HepG2 (cell line): ENCODE data around the gene ATG9A. TPM values are rescaled to one million over a fixed set of nuclear protein-coding genes. Genes with fewer than 3 reads are reported as not detected.

Experiments
- ELF4 ChIP-seq: sonication (generic); formaldehyde crosslinking; IDR thresholded peaks from 2 replicates; pipeline ENCODE4 v1.5.0; 2020; ENCODE audit warnings: missing genetic modification reagents, mild to moderate bottlenecking, moderate library complexity, borderline replicate concordance
- FOSL2 ChIP-seq: sonication (generic); formaldehyde crosslinking; IDR thresholded peaks from 2 replicates; pipeline ENCODE4 v1.4.0; 2020; ENCODE audit warnings: missing genetic modification reagents
- GATAD2A ChIP-seq: IDR thresholded peaks from 2 replicates; pipeline ENCODE4 v1.6.1; 2016
- KDM4B ChIP-seq: sonication (generic); formaldehyde crosslinking; IDR thresholded peaks from 2 replicates; pipeline ENCODE4 v1.4.0; 2020; ENCODE audit warnings: missing genetic modification reagents
- MEF2D ChIP-seq: sonication (generic); formaldehyde crosslinking; IDR thresholded peaks from 2 replicates; pipeline ENCODE4 v1.5.1; 2020; ENCODE audit warnings: mild to moderate bottlenecking, missing genetic modification reagents
- POGZ ChIP-seq: sonication (generic); formaldehyde crosslinking; IDR thresholded peaks from 2 replicates; pipeline ENCODE4 v1.4.0; 2020; ENCODE audit warnings: mild to moderate bottlenecking, missing genetic modification reagents
- PRPF4 ChIP-seq: fragments of 200-400 bp; formaldehyde crosslinking; IDR thresholded peaks from 2 replicates; pipeline ENCODE4 v1.6.1; 2016; ENCODE audit warnings: low read length, low read depth; ENCODE audit not compliant: poor library complexity, severe bottlenecking
- REST ChIP-seq, 2 experiments: IDR thresholded peaks; 2 replicates each; pipeline ENCODE4 v1.6.1; 2011 to 2012; ENCODE audit warnings: low read length in 2 of 2, borderline replicate concordance in 1 of 2, low read depth in 1 of 2, mild to moderate bottlenecking in 1 of 2, moderate library complexity in 1 of 2
- TERF1 ChIP-seq: sonication (generic); formaldehyde crosslinking; IDR thresholded peaks from 2 replicates; pipeline ENCODE4 v1.8.0; 2022; ENCODE audit warnings: mild to moderate bottlenecking, missing genetic modification reagents, moderate library complexity
- THYN1 ChIP-seq: sonication (generic); formaldehyde crosslinking; IDR thresholded peaks from 2 replicates; pipeline ENCODE4 v1.8.1; 2023; ENCODE audit warnings: low read depth, mild to moderate bottlenecking, moderate library complexity, missing genetic modification reagents, borderline replicate concordance
- ZBED4 ChIP-seq: sonication (generic); formaldehyde crosslinking; IDR thresholded peaks from 2 replicates; pipeline ENCODE4 v1.4.0; 2020; ENCODE audit warnings: missing genetic modification reagents, borderline replicate concordance
- ZFP91 ChIP-seq: sonication (generic); formaldehyde crosslinking; IDR thresholded peaks from 2 replicates; pipeline ENCODE4 v1.9.0; 2022; ENCODE audit warnings: missing genetic modification reagents, mild to moderate bottlenecking, borderline replicate concordance
- ZIK1 ChIP-seq: sonication (generic); formaldehyde crosslinking; IDR thresholded peaks from 2 replicates; pipeline ENCODE4 v1.5.0; 2020; ENCODE audit warnings: mild to moderate bottlenecking, low read depth, missing genetic modification reagents, borderline replicate concordance
- ZNF414 ChIP-seq: sonication (generic); formaldehyde crosslinking; IDR thresholded peaks from 2 replicates; pipeline ENCODE4 v1.5.0; 2020; ENCODE audit warnings: missing genetic modification reagents
- ZNF431 ChIP-seq: sonication (generic); formaldehyde crosslinking; IDR thresholded peaks from 2 replicates; pipeline ENCODE4 v1.9.0; 2022; ENCODE audit warnings: missing genetic modification reagents, low read depth, mild to moderate bottlenecking, borderline replicate concordance
- ZNF607 ChIP-seq: sonication (generic); formaldehyde crosslinking; IDR thresholded peaks from 2 replicates; pipeline ENCODE4 v1.5.1; 2020; ENCODE audit warnings: missing genetic modification reagents, mild to moderate bottlenecking, borderline replicate concordance
- polyA plus RNA-seq, 8 experiments: library from polyadenylated mRNA; depleted of rRNA in 3 of 8; stranded (reverse) in 7 of 8; unstranded in 1 of 8; fragments of >200 nt; fragmentation: Illumina TruSeq in 4 of 8; extraction: Trizol in 4 of 8; gene quantifications; 2 replicates each; pipeline versions ENCODE4 v1.2.1 to v1.2.3, GENCODE V29; 2011 to 2016; ENCODE audit warnings: low read depth in 4 of 8, missing spikeins in 1 of 8, mixed read lengths in 1 of 8; ENCODE audit not compliant: insufficient read depth in 1 of 8
- total RNA-seq, 5 experiments: library from RNA; depleted of rRNA; stranded (reverse); fragments of >200 nt; fragmentation: Illumina TruSeq; extraction: Trizol; gene quantifications; 2 replicates each; pipeline ENCODE4 v1.2.3, GENCODE V29; 2016; ENCODE audit warnings: low read depth in 1 of 5

The ATG9A gene
- total and polyA plus RNA-seq, 2 of the 13 experiments (the other 11 are each of a cell fraction or from before 2014, with no cell fraction given), result 35.0 to 131 TPM

GRCh38 chr2:219253753-219254589, 24.5 kb upstream of the ATG9A start, which contains the start of gene TUBA4A (continued):
- no peak for TF ChIP-seq TERF1 (CRISPR knock-in tag)
- no peak for TF ChIP-seq KDM4B (CRISPR knock-in tag)
- TF ChIP-seq ZIK1, result peak; percentile 84; the same call in 1 of the 2 replicates
- TF ChIP-seq POGZ (CRISPR knock-in tag), result 0 out of 2 replicates have a peak, but pooled peaks have one; percentile 10
- TF ChIP-seq ZBED4 (CRISPR knock-in tag), result peak; percentile 12; the same call in 1 of the 2 replicates
- TF ChIP-seq MEF2D (CRISPR knock-in tag), result 0 out of 2 replicates have a peak, but pooled peaks have one; percentile 30
- TF ChIP-seq THYN1 (CRISPR knock-in tag), result no peak
- TF ChIP-seq ZFP91 (CRISPR knock-in tag), result peak; percentile 64; the same call in 1 of the 2 replicates
- peak in 1 of 2 experiments; percentile 21; a peak in 1 of 4 replicates for TF ChIP-seq REST (IDR thresholded peaks at IDR 0.05; ENCODE audit: borderline replicate concordance in 1 of 2, low read depth in 1 of 2, low read length in 2 of 2)
- TF ChIP-seq FOSL2 (CRISPR knock-in tag), result peak; percentile 24
- TF ChIP-seq ZNF431, result no peak
- TF ChIP-seq ZNF414 (CRISPR knock-in tag), result peak; percentile 53; the same call in 1 of the 2 replicates
- TF ChIP-seq ELF4 (CRISPR knock-in tag), result no peak
- TF ChIP-seq ZNF607 (CRISPR knock-in tag), result peak; percentile 54; the same call in 1 of the 2 replicates
- no peak for TF ChIP-seq GATAD2A
- TF ChIP-seq PRPF4, result no peak
